SIG-M5 treated with dmso at 0.1 percent for 504 hours (cell line): ENCODE data around the gene CDH7.
A peak's percentile ranks its signal among the peaks of the same experiment; 100 is the strongest.

Source experiments
- DNase-seq: peaks from one replicate; lab custom pipeline; 2025; ENCODE audit not compliant: unreplicated experiment; lab: John Stamatoyannopoulos, UW

The CDH7 gene, protein sequence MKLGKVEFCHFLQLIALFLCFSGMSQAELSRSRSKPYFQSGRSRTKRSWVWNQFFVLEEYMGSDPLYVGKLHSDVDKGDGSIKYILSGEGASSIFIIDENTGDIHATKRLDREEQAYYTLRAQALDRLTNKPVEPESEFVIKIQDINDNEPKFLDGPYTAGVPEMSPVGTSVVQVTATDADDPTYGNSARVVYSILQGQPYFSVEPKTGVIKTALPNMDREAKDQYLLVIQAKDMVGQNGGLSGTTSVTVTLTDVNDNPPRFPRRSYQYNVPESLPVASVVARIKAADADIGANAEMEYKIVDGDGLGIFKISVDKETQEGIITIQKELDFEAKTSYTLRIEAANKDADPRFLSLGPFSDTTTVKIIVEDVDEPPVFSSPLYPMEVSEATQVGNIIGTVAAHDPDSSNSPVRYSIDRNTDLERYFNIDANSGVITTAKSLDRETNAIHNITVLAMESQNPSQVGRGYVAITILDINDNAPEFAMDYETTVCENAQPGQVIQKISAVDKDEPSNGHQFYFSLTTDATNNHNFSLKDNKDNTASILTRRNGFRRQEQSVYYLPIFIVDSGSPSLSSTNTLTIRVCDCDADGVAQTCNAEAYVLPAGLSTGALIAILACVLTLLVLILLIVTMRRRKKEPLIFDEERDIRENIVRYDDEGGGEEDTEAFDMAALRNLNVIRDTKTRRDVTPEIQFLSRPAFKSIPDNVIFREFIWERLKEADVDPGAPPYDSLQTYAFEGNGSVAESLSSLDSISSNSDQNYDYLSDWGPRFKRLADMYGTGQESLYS

DNA sequence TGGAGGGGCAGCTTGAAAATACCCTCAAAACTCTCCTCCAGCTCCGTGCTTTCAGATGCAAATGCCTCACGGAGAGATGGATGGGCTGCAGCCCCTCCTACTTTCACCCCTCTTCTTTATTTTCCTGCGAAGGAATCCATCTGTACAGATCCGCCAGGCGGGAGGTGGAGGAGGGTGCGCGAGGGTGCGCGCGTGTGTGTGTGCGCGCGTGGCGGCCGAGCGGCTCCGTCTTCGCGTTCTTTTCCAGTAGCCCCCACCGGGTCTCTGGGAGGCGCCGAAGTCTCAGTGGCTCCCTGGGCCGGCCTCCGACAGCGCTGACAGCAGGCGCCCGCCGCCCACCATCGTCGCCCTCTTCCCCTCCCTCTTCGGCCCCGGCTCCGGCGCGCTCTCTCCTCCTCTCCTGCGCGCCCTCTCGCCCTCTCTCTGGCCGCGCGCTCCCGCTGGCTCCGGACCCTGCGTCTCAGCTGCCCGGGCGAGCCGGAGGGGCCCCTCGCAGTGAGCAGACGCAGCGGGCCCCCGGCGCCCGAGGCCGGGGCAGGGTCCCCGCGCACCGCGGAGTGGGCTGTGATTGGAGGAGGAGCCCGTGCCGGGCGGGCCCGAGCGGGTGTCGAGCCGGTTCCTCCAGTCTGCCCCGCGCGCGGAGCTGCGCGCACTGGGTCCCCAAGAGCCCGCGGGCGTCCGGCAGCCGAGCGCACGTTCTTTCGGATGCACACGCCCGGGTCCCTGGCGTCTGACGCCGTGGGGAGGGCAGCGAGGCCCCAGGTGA lies at the start of gene CDH7:
Gene CDH7, plus strand, starts transcription at position 624 of the 766 bp plus-strand sequence. CDS start 11,831 bp downstream, outside the sequence.
- no peak for DNase-seq

DNA sequence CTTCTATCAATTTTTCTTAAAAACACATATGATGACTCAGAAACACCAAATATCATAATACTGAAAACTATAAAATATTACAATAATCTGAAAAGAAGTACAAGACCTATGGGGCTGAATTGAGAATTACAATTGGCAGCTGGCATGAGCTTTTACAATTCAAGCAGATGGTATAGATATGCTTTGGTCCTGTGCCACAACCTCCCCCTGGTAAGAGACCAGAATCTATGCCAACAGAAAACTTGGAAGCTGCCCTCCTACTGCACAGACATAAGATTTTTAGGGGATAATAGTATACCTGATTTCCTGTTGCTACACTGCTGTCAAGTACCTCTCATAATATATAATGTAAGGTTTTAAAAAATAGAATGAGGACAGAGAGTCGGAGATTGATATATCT lies 46.8 kb upstream of the CDH7 start:
- no peak for DNase-seq

DNA sequence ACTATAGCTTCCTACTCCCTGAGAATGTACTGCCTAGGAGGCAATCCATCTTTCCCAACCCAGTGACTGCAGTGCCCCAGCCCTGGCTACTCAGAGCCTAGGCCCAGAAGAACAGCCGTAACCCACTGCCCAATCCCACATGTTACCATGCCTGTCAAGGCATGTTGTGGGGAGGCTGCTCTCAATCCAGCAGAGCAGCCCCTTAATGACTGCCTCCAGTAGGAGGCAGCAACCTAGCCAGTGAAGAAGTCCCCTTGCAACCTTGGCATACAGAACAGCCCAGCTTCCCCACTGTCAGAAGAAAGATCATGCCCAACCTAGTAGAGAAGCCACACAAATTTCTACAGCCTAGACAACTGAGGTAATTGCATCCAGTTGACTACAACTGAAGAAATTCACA lies 44.2 kb upstream of the CDH7 start:
- no peak for DNase-seq

DNA sequence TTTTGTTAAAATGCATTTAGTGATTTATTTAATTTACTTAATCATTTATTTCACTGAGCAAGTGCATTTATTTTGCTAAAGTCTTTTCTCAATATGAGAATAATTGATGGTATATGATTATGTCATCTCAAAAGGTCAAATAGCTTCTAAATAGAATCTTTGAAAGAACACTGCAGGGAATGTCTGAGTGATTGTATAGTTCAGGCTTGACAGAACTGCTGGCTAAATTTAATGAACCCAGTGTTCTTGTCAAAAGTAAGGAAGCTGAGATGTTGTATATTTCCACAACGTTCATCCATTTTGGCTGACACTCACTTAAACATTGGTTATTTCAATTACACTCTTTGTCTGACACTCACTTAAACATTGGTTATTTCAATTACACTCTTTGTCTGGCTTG lies 39.3 kb upstream of the CDH7 start:
- no peak for DNase-seq

DNA sequence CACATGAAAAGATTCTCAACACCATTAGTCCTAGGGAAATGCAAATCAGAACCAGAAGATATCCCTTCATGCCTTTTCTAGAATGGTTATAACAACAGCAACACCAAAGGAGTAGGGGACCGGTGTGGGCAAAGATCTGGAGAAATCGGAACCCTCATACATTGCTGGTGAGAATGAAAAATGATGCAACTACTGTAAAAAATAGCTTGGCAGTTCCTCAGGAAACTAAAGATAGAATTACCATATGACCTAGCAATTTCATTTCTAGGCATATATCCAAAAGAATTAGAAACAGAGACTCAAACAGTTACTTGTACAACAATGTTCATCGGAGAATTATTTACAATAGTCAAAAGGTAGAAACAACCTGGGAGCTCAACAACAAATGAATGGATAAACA lies 29.2 kb upstream of the CDH7 start:
- DNase-seq = peak; percentile 58

DNA sequence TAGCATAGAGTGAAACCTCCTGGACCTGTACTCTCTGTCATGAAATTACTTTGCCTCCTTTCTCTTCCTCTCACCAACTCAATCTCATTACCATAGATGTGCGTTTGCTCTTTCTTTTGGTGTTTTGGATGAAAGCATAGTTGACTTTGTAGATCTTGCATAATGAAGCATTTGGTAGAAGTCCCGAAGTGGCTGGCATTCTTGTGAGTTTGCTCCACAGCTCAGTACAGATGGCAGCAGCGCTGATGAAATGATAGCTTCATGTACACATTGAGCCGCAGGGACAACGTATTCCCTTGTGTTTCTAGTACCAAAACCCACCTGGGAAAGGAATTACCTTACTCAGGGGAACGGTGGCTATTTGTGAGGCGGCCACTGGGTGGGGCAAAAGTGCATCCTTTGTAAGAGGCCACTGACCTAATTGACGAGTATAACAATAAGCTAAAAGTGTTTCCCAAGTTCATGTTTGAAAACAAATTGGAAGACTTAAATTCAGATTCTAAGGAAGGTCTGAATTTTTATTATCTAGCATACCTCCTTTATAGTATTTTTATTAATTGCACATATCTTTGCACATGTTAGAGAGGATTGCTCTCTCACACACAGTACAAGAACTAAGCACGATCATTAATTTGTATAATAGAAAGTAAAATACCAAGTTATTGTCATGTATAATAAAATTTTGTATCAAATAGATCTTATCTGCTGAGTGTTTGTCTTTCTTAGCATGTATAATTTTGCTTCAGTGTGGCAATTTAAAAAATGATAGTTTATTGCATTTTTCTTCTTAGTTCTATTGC lies 25.4 kb upstream of the CDH7 start:
- DNase-seq = peak; percentile 3

DNA sequence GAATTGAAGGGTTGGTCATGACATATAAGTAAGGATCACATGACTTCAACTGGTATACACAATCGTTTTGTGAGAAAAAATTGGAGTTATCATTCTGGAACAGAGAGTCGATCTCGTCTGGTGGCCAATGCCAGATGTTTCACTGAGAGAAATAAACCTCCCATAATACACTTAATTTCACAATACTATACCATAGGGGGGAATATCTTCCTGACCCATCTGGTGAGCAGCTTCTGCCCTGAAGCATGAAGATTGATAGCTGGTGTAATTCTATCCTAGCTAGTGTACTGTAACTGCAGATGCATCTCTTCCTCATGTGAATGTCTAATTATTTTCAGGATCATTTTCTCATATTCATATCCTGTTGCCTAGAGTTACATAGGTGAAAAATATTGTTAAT lies 15.7 kb upstream of the CDH7 start:
- no peak for DNase-seq

DNA sequence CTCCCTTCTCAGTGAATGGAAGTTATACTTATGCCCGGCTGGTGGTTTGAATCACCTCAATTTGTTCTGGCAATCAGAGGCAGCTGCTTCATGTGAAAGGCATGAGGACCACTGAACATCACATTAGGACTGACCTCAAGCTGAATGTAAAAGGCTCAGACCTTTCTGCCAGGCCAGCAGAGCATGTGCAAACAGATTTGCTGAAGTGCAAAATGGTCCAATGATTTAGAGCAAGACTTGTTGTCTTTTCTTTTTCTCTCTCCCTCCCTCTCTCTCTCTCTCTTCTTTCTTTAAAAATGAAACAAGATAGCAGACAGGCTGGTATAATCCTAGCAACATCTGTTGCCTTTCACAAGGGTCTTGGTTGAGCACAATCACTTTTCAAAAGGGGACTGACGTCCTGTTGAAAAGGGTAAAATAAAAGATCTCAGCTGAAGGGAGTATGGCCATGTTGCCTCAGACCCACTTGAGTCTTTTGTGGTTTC lies 13.3 kb upstream of the CDH7 start:
- DNase-seq = no peak

DNA sequence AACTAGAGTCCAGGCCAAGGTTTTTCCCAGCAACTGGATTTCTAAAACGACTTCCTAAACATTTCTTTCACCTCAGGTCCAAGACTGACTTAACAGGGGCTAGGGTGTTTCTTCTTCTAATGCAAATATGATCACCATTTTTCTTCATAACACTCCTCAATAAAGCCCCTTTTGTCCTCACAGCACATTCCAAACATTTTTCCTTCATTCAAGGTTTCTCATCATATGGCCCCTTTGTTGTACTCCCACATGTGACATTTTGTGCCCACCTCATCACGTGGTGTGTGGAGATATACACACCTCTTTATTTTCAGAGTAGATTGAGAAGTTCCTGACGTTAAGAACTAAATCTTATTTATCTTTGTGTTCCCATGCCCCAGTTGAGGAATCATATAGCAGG lies 3.9 kb upstream of the CDH7 start:
- no peak for DNase-seq

DNA sequence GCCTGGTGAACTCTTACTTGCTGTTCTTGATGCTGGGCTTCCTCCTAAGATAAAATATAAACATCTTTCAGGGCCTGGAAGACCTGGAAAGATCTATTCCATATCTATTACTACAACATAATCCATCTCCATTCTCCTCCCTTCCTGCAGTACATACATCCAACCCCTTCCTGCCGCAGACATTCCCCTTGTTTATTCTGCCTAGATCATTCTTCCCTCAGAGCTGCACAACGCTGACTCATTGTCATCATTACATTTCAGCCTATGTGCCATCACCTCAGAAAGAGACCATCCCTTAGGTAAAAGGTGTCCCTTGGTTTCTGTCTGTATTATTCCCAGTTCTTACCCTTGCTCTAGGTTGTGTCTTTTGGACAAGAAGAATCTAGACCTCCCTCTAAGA lies 2.5 kb upstream of the CDH7 start:
- DNase-seq = no peak

DNA sequence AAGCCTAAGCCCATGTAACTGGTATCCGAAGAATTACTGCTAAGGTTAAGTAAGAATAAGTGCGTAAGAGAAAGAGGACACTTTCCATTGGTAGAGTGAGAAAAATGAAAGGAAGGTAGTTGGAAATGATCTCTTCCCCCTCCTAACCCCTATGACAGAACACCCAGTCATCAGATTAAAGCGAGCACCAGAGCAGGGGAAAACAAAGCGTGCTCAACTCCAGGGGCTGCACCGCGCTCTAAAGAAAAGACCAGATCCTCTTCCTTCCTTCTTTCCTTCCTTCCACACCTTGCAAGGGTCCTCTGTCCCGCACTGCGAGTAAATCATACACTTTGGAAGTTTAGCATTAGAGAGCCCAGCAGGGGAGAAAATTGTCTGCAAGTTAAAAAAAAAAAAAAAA lies 971 bp upstream of the CDH7 start:
- no peak for DNase-seq

DNA sequence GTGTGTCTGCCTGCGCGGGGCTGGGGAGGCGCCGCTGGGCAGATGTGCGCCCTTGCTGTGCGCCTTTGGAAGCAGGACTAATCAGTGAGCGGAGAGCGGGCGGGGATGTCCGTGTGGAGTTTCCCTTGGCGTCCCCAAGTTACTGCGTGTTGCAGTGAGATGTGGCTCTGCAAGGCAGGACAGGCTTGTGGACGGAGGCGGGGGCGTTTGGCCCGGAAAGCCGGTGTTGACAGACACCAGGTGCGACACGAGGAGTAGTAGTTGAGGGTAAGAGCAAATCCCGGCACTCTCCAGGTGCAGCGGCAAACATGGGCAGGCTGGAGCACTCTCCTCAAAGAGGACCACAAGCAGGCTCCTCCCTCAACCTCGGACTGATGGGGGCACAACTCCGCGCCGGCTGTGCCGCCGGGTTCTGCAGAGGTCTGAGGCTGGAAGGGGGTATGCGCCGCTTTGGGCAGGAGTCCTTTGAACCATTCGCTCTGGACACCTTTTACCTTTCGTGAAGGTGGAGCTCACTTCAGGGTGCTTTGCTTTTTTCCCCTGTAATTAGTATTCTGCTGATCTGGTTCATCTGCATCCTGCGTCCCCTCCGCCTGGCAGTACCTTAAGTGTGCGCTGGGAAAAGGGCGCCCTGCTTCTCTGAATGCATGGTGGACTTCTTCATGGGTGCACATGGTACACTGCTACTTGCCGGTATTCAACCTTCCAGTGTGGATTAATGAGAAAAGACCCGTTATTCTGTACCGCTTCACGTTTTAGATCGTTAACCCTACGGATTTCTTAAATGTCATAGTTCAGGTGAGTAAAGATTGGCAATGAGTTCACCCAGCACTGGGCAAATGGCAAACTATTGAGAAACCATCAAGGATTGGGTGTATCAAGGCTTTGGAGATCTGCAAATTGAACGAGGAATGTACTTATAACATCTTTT lies 608 bp downstream of the CDH7 start:
- no peak for DNase-seq

DNA sequence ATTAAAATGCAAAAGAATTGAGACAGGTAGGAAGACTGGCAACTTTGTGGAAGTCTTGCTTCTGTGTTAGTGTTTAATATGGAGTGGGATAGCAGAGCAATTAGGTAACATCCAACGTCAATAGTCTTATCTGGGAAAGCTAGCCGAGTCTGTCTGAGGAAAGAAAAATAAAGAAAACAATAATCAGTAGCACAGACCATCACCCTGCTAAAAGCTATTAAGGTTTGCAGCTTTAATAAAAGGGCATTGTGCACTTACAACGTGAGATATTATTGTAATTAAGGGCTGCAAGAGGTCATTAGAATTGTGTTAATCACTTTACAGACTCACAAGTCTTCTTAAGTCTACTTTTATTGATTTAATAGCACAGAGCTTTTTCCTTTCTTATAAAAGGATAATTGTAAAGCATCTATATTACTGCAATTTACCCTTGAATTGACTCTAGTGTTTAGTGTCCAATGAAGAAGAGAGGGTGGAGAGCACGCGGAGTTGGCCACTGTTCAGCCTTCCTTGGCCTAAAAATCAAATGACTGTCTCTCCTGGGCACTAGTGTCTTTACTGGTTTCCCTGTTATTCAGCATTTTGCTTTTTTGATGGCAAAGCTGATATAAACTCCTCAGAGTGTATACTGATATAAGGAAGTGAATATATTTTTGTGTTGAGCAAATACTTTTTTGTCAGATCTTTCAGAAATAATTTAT lies 2.0 kb downstream of the CDH7 start:
- no peak for DNase-seq

DNA sequence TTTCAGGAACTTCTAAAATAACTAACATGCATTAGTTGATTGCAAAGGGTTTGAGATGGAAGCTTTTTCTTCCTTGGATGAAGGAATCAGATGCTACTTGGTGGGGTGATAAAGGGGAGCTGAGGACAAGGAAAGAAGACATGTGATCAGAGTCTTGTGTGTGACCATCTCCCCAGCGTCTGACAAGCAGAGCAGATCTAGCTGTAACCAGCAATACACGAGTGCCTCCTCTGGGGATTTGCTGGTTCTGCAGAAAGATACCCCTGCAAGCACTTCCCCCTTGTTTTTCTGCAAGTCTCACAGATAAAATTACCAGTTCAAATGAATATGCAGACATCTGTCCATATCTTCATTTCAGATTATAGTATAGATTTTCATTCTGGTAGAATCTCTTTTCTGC lies 2.7 kb downstream of the CDH7 start:
- peak; percentile 68 for DNase-seq

DNA sequence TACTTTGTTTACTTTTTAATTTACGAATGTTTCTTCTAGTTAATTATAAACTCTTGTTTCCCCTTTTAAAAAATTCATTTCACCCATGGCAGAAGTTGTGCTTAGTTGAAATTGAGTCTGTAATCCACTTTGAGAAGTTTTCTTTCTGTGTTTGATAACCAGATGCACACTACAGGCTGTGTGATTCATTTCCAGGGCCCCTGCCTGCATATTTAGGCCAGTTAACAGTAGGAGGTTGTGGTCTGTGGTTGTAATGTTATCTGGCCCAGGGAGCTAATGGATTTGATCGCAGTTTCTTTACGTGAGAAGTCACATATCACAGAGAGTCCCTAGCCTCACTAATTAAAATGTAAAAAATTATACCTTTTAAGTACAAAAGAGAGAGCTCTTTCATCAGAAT lies 3.3 kb downstream of the CDH7 start:
- peak; percentile 65 for DNase-seq

DNA sequence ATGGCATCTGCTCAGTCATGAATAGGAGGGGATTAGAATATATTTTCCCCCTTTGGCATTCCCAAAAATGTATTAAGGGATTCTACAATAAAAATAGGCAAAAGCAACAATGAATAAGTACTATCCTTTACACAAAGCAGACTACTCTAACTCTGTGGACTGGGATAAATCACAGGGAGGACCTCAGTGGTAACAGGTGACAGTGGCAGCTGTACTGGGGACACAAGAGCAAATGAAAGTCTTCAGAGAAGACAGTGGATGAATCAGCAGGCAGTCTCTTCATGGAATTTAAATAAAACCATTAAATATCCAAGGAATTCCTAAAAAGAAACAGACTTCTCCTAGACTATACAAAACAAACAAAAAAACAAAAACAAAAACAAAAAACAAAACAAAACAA lies 4.8 kb downstream of the CDH7 start:
- no peak for DNase-seq

DNA sequence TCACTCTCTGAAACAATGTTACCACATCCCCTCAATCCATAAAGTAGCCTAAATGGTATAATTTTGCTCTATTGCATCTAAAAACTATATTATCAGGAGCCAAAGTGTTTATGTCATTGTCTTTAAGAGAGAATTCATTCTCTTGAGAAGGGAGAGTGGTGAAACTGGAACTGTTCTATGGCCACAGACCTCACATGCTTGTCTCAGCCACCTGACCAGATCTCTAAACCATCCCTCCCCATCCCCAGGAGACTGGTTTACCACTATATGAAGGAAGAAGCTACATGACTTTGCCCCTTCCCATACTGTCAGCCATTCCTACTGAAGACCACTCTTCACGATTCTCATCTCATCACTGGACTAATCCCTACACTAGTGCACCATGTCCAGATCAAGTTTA lies 9.6 kb downstream of the CDH7 start:
- no peak for DNase-seq

DNA sequence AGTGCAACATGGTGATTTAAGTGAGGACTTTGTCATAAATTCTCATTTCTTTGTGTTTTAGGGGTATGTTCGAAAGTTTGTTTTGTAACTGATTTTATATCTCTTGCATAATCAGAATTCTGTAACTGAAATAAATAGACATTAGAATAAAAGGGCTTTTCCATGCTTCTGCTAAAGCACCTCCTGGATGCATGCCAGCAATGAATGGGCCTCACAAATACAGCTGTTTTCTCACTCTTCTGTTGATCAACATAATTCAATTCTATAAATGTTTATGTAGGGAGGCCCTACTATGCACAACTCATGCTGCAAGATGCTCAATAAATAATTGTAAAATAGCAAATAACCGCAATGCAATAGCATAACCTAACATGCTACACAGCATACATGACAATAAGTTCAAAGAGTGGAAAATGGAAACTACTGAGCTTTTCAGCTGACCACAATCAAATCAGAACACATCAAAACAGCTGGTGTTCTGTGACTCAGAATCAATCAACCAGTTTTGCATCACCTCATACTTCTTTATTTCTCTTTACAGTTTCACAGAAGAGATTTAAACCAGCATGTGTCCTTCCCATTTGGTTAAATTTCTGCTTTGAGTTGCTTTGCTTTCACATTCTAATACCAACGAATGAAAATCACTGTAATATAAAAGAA lies 11.0 kb downstream of the CDH7 start:
- no peak for DNase-seq

DNA sequence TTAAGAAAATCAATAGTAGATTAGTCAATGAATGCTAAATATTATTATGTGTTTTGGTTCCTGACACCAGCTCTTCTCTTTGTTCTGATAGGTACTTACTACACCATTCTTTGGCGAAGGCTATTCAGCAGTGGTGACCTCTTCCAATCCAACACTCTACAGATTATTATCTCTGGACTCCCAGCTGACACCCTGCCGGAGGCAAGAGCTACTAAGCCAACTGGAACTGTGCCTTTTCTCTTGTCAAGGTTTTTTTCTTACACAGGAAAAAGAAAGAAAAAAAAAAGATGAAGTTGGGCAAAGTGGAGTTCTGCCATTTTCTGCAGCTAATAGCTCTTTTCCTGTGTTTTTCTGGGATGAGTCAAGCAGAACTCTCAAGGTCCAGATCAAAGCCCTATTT lies 11.7 kb downstream of the CDH7 start:
- no peak for DNase-seq
